ENCODE data around the gene AIF1L. TPM values are rescaled to one million over a fixed set of nuclear protein-coding genes. Genes with fewer than 3 reads are reported as not detected.

AIF1L gene
- polyA plus RNA-seq, 1 donor (not counting 4 experiments of a cell fraction or from before 2014, with no cell fraction given), result 1.5 TPM

DNA sequence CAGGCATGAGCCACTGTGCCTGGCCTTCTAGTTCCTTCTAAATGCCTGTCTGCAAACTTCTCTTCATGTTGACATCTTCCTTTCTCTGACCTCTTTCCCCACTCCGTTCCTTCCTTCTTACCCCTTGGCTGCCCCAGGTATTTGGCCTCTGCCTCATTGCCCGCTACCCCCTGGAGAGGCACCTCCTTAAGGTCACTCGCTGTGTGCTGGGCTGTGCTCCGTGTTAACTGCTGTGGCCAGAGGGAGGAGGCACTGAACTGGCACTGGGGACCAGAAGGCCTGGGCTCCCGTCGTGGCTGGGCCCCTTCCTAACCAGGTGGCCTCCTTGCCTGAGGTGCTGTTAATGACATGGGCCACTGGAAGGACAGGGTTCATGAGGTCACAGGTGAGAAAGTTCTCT is 48.0 kb upstream of the AIF1L start:
- H4K20me1 ChIP-seq (ENCODE audit: control insufficient read depth, extremely low read depth, insufficient read depth, low read length), result no peaks in the 10 kb centered on the region
- H3K4me2 ChIP-seq (ENCODE audit: control insufficient read depth, extremely low read depth, insufficient read depth, low read depth, low read length), result no peak overlapping the region
- H3K36me3 ChIP-seq (ENCODE audit: control insufficient read depth in 2 of 2, extremely low read depth in 1 of 2, insufficient read depth in 2 of 2, low read length in 2 of 2), result no peaks in the 10 kb centered on the region
- no peak for TF ChIP-seq EZH2 (IDR thresholded peaks at IDR 0.05; ENCODE audit: low read length)
- TF ChIP-seq, protein P1, sequence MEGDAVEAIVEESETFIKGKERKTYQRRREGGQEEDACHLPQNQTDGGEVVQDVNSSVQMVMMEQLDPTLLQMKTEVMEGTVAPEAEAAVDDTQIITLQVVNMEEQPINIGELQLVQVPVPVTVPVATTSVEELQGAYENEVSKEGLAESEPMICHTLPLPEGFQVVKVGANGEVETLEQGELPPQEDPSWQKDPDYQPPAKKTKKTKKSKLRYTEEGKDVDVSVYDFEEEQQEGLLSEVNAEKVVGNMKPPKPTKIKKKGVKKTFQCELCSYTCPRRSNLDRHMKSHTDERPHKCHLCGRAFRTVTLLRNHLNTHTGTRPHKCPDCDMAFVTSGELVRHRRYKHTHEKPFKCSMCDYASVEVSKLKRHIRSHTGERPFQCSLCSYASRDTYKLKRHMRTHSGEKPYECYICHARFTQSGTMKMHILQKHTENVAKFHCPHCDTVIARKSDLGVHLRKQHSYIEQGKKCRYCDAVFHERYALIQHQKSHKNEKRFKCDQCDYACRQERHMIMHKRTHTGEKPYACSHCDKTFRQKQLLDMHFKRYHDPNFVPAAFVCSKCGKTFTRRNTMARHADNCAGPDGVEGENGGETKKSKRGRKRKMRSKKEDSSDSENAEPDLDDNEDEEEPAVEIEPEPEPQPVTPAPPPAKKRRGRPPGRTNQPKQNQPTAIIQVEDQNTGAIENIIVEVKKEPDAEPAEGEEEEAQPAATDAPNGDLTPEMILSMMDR (optimal IDR thresholded peaks at IDR 0.05 in 1 of 3, IDR thresholded peaks at IDR 0.05 in 1 of 3, conservative IDR thresholded peaks at IDR 0.05 in 1 of 3; ENCODE audit: extremely low read depth in 1 of 3, insufficient read depth in 2 of 3, low read length in 3 of 3), result no peak
- no peak overlapping the region for H3K9ac ChIP-seq (ENCODE audit: control insufficient read depth, extremely low read depth, insufficient read depth, low read length)
- dilution Hi-C loops (cut with MboI; ENCODE audit: extremely low pct_ligation_motif_present, low sequenced_read_pairs), result no loop called here
- no peaks in the 10 kb centered on the region for H3K9me1 ChIP-seq (ENCODE audit: control insufficient read depth, extremely low read depth, insufficient read depth, low read length)
- H3K9me3 ChIP-seq (ENCODE audit: control insufficient read depth, low read depth, low read length), result no peaks in the 10 kb centered on the region
- H3K4me3 ChIP-seq (ENCODE audit: control insufficient read depth in 2 of 3, extremely low read depth in 1 of 3, insufficient read depth in 2 of 3, low read depth in 1 of 3, low read length in 3 of 3), result no peak overlapping the region
- H3K4me1 ChIP-seq (ENCODE audit: control insufficient read depth, extremely low read depth, insufficient read depth, low read length), result peaks cover 2% of the 10 kb centered on the region
- no peak overlapping the region for H2AFZ ChIP-seq (ENCODE audit: control insufficient read depth, low read length)
- DNase-seq (ENCODE audit: low read depth, low spot score) (no peak), FAIRE-seq (no peak)
- peaks cover 9% of the 10 kb centered on the region for H3K27me3 ChIP-seq (ENCODE audit: control insufficient read depth, extremely low read depth, insufficient read depth, low read length)
- no peak overlapping the region for H3K27ac ChIP-seq (ENCODE audit: control insufficient read depth, insufficient read depth, low read length)
- no peaks in the 10 kb centered on the region for H3K79me2 ChIP-seq (ENCODE audit: control insufficient read depth, insufficient read depth, low read length)

DNA sequence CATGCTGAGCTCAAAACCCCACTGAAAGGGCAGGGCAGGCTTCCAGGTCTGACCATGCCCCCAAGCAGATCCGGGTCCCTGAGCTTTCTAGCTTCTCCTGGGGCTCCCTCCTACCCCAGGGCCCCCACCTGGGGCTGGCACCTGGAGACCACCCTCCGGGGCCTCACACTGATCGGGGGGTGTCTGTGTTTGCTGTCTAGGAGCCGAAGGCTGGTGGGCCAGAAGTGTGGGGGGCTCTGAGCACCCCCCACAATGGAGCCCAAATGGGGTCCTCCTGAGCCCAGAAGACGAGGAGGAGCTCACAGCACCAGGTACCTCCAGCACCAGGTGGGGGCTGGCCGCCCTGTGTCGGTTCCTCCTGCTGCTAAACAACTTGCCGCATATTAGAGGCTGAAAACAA is 47.5 kb upstream of the AIF1L start:
- Histone ChIP-seq H3K4me3 (ENCODE audit: control insufficient read depth in 2 of 3, extremely low read depth in 1 of 3, insufficient read depth in 2 of 3, low read depth in 1 of 3, low read length in 3 of 3) (no peak overlapping the region), H2AFZ (ENCODE audit: control insufficient read depth, low read length) (no peak overlapping the region), H4K20me1 (ENCODE audit: control insufficient read depth, extremely low read depth, insufficient read depth, low read length) (no peaks in the 10 kb centered on the region), H3K27ac (ENCODE audit: control insufficient read depth, insufficient read depth, low read length) (no peak overlapping the region), H3K36me3 (ENCODE audit: control insufficient read depth in 2 of 2, extremely low read depth in 1 of 2, insufficient read depth in 2 of 2, low read length in 2 of 2) (no peaks in the 10 kb centered on the region), H3K9ac (ENCODE audit: control insufficient read depth, extremely low read depth, insufficient read depth, low read length) (no peak overlapping the region), H3K9me3 (ENCODE audit: control insufficient read depth, low read depth, low read length) (no peaks in the 10 kb centered on the region), H3K9me1 (ENCODE audit: control insufficient read depth, extremely low read depth, insufficient read depth, low read length) (no peaks in the 10 kb centered on the region), H3K27me3 (ENCODE audit: control insufficient read depth, extremely low read depth, insufficient read depth, low read length) (peaks cover 9% of the 10 kb centered on the region), H3K4me2 (ENCODE audit: control insufficient read depth, extremely low read depth, insufficient read depth, low read depth, low read length) (no peak overlapping the region), H3K4me1 (ENCODE audit: control insufficient read depth, extremely low read depth, insufficient read depth, low read length) (peaks cover 2% of the 10 kb centered on the region), H3K79me2 (ENCODE audit: control insufficient read depth, insufficient read depth, low read length) (no peaks in the 10 kb centered on the region)
- DNase-seq (ENCODE audit: low read depth, low spot score), result no peak
- FAIRE-seq, result no peak
- no peak for TF ChIP-seq EZH2 (IDR thresholded peaks at IDR 0.05; ENCODE audit: low read length)
- TF ChIP-seq, protein P1 (optimal IDR thresholded peaks at IDR 0.05 in 1 of 3, IDR thresholded peaks at IDR 0.05 in 1 of 3, conservative IDR thresholded peaks at IDR 0.05 in 1 of 3; ENCODE audit: extremely low read depth in 1 of 3, insufficient read depth in 2 of 3, low read length in 3 of 3), result no peak
- dilution Hi-C loops (cut with MboI; ENCODE audit: extremely low pct_ligation_motif_present, low sequenced_read_pairs), result no loop called here
